Left lobe of liver (tissue), 2 donors: ENCODE results near the gene P2RX3. TPM values are rescaled to one million over a fixed set of nuclear protein-coding genes. Genes with fewer than 3 reads are reported as not detected.
A peak's percentile ranks its signal among the peaks of the same experiment; 100 is the strongest.

Experiments used
- ATAC-seq: fragments of 200-7000 bp; cut with Tn5 transposase; one replicate; pipeline ENCODE4 v1.9.1; 2020; ENCODE audit warnings: mild to moderate bottlenecking, moderate library complexity
- DNase-seq: peaks from one replicate; pipeline ENCODE4 v3.0.0-alpha.2; 2020; ENCODE audit warnings: low spot score
- total RNA-seq: library from RNA; stranded (reverse); gene quantifications from one replicate; pipeline ENCODE4 v1.2.1, GENCODE V29; 2021
- donor health status: DM: no; HTN: no; CAD: no; lungs with moderate emphysema.
- donor health status: DM: no; HTN: yes; CAD: no.

The P2RX3 gene
- total RNA-seq, 1 donor from 2014 or later: 0.50 TPM

DNA sequence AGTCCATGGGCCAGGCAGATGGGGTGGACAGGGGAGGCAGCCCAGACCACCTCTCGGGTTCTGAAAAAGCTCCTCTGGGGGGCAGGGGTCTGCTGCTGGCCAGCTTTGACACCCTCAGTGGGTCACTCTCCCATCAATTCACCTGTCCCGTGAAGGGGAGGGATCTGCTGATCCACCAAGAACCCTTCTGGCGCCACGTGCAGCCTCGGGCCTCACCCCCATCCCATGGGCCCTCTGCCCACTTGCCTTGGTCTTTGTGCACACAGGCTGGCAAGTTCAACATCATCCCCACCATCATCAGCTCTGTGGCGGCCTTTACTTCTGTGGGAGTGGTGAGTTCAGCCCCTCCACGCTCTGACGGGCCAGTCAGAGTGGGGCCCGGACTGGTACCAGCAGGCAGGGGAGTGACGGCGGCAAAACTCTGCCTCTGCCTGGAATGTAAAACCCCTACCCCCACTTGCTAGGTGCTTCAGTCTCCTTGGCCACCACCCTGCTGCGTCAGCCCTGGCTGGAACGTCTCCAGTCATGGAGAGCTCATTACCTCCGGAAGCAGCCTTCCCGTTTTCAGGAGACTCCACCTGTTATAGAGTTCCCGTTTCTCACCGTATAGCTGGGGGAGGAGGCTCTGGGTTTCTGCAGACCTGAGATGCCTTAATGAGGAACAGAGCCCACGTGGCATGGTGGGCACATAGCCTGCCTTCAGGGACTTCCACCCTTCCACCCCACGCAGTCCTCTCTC lies 30.1 kb downstream of the P2RX3 start:
- ATAC-seq (no peak), DNase-seq (no peak)

DNA sequence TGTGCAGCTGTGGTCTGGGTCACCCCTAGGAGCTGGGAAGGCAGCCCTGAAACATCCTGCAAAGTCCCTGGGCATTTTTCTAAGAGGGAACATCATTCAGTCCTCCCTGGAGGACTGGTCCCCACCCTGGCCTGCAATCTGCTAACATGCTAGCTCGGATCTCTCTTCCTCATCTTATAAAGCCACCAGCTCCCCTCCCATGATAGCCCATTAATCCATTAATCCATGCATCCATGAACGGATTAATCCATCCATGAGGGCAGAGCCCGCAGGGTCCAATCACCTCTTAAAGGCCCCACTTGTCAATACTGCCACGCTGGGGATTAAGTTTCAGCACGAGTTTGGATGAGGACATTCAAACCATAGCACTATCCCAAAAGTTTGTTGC lies 30.7 kb downstream of the P2RX3 start:
- no peak for DNase-seq
- no peak for ATAC-seq

DNA sequence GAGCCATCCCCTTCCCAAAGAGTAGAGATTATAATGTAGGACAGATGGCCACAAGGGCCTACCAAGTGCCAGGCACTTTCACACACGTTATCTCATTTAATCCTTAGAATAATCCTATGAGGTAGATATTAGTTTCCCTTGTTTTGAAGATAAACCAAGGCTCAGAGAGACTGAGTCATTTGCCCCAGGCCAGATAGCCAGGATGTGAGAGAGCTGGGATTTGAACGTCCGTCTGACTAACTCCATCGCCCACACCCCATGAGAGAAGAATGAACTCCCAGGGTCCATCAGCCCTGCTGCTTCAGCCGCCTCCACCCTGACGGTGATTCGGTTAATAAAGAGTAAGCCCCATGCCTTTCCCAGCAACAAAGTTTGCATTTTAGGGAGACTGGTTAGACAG lies 32.1 kb downstream of the P2RX3 start:
- ATAC-seq: no peak

DNA sequence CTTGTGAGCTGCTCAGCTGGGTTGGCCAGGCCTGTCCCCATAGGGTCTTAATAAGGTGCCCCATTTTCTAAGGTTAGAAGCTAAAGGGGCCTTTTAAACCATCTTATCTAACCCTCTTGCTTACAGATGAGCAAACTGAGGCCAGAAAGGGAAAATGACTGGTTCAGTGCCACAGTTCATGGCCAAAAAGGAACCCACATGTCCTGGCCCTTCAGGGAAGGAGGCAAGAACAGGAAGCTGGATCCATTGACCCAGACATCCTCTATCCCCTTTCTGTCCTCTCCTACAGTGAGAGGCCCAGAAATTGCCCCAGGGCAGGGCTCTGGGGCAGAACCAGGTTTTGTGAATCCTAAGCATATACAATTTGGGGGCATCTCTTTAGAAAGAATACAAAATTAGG lies 32.8 kb downstream of the P2RX3 start:
- DNase-seq: no peak
- no peak for ATAC-seq

More for the DNA sequence above, 32.1 kb downstream of the P2RX3 start:
- DNase-seq: no peak

DNA sequence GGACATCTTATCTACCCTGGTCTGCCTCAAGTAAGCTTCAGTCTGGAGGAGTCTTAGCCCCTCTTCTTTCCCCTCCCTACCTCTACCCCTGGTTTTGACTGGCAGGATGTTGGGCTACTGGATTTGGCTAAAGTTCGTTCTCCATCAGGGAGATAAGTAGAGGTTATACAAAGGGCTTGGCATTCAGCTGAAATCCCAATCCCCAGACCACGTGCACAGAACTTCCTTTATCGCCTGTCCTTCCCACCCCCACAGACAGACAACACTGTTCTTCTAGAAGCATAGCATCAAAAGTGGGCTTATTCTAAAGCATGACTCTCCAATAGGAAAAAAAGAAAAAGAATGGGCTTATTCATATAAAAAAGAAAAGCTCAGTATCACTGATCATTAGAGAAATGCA lies 35.0 kb downstream of the P2RX3 start:
- ATAC-seq (no peak), DNase-seq (no peak)

DNA sequence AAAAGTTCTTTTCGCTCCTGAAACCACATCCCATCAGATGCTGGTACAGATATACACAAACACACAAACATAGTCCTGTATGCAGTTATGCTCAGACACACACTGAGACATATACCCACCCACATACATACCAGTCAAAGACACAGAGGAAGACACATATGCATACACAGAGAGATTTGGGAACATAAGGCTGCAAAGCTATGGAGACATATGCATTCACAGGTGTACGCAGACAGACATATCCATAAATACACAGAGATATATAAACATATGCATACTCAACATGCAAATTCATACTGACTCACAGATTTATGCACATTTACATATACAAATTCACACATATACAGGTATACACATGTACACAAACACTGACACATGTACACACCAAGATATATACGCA lies 36.8 kb downstream of the P2RX3 start:
- ATAC-seq (no peak), DNase-seq (no peak)

DNA sequence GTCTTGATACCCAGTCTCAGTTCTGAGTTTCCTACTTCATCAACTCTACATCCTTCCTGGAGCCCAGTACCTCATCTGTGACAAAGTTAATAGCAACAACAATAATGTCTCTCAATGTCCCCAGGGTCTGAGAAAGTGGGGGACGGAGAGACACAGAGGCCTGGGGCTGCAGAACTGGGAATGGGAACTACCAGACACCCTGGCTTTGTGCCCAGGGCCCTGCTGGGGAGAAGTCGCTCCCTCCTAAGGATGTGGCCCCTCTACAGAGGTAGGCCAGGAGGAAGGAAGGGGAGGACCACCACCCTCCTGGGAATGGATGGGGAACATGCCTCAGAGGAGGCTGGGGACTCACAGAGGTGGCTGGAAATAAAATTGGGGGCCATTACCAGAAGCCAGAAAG lies 37.3 kb downstream of the P2RX3 start:
- DNase-seq: no peak
- no peak for ATAC-seq

DNA sequence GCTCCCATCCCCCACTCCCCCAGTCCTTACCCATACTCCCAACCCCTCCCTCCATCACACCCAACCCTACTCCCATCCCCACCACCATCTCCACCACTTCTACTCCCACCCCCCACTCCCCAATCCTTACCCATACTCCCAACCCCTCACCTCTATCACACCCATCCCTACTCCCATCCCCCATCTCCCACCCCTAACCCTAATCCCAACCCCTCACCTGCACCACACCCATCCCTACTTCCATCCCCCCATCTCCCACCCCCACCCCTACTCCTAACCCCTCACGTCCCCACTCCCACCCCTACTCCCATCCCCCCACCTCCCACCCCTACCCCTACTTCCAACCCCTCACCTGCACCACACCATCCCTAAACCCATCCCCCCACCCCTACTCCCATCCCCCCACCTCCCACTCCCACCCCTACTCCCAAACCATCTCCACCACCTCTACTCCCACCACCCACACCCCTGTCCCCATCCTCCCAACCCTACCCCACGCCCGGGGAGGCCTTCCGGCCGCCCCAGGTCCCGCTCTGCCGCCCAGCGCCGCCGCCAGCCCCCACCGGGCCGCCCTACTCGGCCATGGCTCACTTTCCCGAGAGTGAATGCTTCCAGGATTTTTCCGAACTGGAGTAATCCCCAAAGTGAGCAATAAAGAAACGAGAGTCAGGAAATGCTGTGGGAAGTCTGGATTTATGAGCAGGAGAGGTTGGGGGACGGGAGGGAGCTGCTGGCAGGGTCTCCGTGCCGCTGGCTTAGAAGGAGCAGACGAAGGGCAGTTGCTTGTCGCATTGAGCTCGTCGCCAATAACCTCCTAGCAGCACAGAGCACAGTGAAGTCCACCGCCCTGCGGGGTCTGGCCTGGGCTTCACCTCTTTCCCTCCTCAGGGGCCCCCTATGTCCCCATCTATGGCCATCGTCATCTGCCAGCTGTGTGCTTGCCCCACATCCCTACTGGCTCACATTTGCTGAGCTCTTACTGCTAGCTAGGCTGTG lies 38.2 kb downstream of the P2RX3 start:
- no peak for DNase-seq
- no peak for ATAC-seq

DNA sequence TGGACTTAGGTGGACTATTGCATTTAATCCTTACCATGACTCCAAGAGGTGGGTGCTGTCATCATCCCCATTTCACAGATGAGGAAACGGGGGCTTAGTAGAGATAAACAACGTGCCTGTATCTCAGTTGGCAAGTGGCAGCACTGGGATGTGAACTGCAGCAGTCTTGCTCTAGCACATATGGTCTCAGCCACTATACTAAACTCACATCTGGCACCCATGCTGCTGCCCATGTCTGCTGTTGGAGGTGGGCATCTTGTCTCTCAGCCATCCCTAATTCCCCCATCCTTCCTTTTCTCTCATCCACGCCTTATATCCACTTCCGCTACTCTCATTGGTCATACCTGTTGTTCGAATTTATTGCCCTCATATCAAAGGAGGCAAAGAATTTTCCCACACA lies 39.0 kb downstream of the P2RX3 start:
- no peak for DNase-seq
- no peak for ATAC-seq

DNA sequence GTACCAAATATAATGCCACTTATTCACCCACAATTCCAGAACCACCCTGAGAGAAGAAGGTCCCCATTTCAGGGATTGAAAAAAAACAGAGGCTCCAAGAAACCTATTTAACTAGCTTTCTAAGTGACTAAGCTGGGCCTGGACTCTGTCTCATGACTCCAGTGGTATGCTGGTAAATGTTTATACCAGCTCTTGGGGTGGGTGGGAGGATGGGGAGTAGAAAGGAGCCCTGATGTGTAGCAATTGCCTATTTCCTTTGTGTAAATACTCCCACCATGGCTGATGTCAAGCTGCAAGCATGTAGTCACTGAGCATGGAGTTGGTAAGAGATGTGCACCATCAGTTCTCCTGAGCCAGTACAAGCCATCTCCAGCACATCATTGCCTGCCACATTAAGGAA lies 40.0 kb downstream of the P2RX3 start:
- DNase-seq (no peak), ATAC-seq (no peak)

DNA sequence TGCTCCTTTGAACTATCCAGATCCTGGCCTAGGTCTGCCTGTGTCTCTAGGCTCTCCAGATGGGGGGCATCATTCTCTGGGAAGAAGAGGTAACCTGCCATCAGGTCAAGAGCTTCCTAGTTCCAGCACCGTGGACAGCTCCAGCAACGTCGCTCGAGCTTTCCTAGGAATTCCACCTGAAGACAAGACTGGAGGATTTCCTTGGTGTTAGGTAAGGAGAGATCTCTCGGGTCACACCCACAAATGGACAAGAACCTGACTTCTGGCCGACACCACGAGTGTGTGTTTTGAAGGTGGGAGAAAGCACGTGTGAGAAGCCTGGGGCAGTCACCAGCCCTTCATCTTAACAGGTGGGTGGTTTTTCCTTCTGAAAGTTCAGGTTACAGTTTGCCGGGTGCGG lies 41.6 kb downstream of the P2RX3 start:
- no peak for DNase-seq
- ATAC-seq: peak; percentile 31

DNA sequence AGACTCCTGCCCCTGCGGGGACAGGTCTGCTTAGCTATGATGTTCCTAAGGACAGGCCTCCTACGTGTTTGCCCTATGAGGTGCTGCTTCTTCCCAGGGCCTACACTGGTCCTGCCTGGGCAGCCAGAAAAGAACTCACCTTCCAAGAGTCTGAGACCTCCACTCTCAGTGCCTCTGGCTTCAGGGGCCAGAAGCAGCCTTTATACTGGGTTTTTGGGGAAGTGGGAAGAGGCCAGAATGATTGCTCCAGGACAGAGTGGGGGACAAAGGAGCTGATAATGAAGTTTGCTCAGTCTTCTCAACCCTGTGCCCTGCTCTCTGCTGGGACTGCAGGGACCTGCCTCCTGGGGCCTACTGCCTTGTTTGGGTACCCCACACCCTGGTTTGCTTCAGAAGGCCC lies 42.8 kb downstream of the P2RX3 start, which contains the start of gene PRG3:
PRG3 (minus strand) TSS at position 176 of the 400 bp plus-strand sequence. CDS start 442 bp downstream, outside the sequence.
- DNase-seq (no peak), ATAC-seq (no peak)

DNA sequence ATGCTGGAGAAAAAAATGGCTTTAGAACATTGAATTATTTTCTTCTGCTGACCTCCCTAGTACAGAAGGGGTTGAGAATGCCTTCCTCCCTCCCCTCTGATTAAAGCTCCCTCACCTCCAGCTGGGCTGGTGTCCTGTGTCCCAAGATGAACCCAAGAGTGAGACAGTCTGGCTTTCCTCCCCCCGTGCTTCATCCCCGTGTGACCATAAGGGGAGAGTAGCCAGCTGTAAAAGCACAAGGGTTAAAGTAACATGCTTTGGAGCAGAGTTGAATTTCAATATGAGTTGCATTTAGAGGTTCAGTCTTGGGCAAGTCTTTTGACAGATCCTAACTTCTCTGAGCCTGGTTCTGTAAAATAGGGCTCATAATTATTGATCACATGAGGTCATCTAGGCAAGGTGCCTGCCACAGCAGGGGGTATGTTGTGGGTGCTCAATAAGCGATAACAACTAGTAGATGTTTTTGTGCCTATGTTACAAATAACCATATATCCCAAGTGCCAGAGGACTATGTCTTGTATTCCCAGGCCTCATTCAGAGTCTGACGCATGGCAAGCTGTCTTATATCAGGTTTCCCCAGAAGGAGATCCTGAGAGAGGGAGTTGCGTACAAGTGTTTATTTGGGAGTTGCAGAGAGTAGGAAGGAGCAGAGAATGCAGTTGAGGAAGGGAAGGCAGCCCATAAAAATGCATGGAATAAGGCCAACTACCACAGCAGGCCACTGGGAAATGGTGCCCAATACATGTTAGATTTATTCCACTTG lies 48.2 kb downstream of the P2RX3 start:
- no peak for ATAC-seq
- DNase-seq: no peak

DNA sequence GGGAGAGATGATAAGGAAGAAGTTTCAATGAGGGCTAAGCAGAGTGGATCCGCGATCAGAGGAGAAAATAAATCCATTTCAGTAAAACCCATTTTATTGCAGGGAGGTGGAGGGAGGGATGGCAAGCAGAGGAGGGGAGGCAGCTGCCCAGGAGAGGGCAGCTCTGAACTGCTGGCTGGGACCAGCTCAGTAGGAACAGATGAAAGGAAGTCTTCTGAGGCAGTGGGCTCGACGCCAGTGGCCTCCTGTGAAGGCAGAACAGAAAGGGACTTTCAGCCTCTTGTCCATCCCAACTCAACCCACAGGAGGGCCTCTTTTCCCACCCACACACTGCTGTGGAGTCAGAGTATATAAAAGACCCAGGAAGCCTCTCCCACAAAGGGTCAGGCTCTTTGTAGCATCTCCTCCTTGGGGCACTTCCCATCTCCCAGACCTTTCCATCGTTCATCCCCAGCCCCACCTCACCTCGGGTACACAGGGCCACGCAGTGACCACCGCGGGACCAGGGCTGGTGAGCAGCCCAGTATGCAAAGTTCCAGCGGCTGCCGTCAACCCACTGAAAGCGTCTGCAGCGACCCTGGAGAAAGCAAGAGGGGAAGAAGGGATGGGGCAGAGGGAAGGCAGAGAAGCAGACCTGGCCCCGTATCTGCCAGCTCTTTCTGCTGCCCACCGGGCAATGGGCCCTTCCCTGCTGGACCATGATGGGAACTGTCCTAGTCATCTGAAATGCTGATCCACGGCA lies 49.3 kb downstream of the P2RX3 start:
- DNase-seq: no peak
- peak; percentile 69 for ATAC-seq

DNA sequence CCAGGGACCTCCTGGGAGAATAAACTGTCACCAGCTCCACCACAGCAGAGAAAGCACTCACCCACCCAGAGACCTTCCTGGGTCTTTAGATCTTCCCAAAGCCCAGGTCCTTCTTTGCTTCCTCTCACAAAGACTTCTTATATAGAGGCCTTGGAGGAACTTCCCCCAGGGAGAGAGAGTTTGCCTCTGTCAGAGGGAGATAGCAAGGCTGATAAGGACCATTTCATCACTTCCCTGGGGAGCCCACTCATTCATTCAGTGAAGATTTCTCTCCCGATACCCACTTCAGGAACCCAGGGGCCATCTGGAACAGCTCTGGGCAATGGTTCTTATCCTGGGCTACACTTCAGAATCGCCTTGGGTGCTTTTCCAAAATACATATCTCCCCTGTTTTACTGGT lies 52.4 kb downstream of the P2RX3 start, which contains the start of gene PRG2:
PRG2 (minus strand) TSS at position 116 of the 400 bp plus-strand sequence. CDS start 706 bp downstream, outside the sequence.
- no peak for ATAC-seq
- DNase-seq: no peak

DNA sequence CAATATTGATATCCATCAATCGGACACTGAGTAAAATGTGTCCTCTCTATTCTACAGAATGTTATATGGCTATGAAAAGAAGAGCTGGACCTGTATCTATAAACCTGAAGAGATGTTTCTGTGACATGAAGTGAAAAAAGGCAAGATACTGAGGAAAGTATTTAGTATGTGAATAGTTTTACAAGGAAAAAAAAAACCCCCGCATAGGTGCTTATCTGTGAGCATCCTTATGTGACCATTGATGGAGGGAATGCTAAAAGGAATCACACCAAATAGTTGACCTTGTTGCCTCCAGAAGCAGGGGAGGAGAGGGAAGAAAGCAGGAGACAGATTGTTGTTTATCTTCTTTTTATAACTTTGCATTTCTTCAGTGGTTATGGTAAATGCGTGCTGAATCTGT lies 53.0 kb downstream of the P2RX3 start:
- ATAC-seq (no peak), DNase-seq (no peak)

DNA sequence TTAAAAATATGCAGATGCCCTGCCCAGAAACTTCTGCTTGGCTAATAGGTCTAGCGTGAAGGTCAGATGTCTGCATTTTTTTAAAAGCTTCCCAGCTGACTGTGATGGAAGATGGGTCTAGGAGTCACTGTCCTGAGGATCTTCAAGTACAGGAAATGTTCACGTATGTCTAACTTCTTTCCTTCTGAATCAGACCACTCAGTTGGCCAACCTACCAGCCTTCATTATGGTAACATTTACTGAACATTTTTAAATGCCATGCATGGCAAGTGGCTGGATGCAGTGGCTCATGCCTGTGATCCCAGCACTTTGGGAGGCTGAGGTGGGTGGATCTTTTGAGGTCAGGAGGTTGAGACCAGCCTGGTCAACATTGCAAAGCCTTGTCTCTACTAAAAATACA lies 53.4 kb downstream of the P2RX3 start:
- ATAC-seq (no peak), DNase-seq (no peak)

DNA sequence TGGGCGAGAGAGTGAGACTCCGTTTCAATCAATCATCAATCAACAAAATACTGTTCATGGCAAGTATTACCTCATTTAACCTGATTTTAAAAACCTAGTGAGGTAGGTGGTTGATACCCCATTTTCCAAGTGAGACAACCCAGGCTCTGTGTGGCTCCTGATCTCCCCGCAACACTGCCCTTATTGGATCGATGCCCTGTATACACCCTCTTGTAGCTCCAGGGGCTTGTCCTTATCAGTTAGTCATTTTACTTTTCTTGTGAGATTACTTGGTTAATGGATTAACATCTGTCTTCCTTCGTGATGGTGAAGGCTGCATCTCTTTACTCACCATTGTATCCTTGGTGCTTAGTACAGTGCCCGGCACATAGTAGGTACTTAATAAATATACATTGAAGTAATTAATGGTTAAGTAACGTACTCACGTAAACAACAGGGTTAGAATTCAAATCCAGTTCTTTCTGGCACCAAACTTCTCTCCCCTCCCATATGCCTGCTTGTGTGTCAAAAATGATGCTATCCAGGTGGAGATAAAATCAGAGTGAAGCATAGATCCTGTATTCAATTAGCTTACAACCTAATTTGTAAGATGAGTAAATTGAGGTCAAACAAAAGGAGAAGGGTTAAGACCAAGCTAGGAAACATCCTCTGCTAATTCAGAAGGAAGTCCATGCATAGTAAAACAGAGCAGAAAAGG lies 54.1 kb downstream of the P2RX3 start:
- DNase-seq (no peak), ATAC-seq (no peak)

DNA sequence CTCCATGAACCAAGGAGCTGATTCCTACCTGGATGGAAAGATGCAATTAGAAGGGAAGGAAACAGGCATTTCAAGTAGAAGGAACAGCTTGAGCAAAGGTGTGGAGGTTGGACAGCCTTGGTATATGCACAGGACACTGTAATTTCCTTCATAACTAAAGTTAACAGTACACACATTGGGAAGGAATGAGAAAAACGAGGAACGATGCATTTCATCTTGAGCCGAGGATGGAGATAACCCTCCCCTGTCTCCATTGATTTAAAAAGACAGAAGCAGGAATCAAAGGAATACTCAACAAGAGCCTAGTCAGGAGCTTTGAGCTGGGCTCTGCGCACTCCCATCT lies 54.6 kb downstream of the P2RX3 start:
- ATAC-seq: no peak

More for the DNA sequence above, 54.6 kb downstream of the P2RX3 start:
- no peak for DNase-seq
